Brain microvascular endothelial cell (primary cell): ENCODE data around the gene G6PC2.
A peak's percentile ranks its signal among the peaks of the same experiment; 100 is the strongest.

Experiments used
- DNase-seq: peaks from one replicate; pipeline ENCODE4 v3.0.0-alpha.2; 2020
- H3K27ac ChIP-seq: fragments of 250-450 bp; sonication (Bioruptor Pico); 2 replicates; pipeline ENCODE4 v1.5.1; 2020; ENCODE audit warnings: mild to moderate bottlenecking, moderate library complexity
- H3K27me3 ChIP-seq: fragments of 250-450 bp; sonication (Bioruptor Pico); replicated peaks from 2 replicates; pipeline ENCODE4 v1.5.1; 2020; ENCODE audit warnings: mild to moderate bottlenecking
- H3K36me3 ChIP-seq: fragments of 250-450 bp; sonication (Bioruptor Pico); replicated peaks from 2 replicates; pipeline ENCODE4 v1.5.1; 2020; ENCODE audit warnings: mild to moderate bottlenecking
- H3K4me3 ChIP-seq: 2 replicates; pipeline ENCODE4 v1.5.1; 2011; ENCODE audit warnings: low read depth, mild to moderate bottlenecking, control low read depth, low read length, moderate library complexity
- in situ Hi-C: cut with HindIII; loops from 2 replicates; pipeline ENCODE4 v1.10.0; 2017; ENCODE audit warnings: low sequenced_read_pairs, low pct_ligation_motif_present
- TF ChIP-seq, protein P1 (sequence below): IDR thresholded peaks from 2 replicates; pipeline ENCODE4 v1.5.1; 2011; ENCODE audit warnings: low read depth, mild to moderate bottlenecking, moderate library complexity, low read length, control low read depth, inconsistent platforms; ENCODE audit errors: missing control alignments

G6PC2 gene

GRCh38 chr2:168934826-168935225 lies 33.7 kb downstream of the G6PC2 start:
- H3K36me3 ChIP-seq = no peaks in the 10 kb centered on the region
- TF ChIP-seq, protein P1, sequence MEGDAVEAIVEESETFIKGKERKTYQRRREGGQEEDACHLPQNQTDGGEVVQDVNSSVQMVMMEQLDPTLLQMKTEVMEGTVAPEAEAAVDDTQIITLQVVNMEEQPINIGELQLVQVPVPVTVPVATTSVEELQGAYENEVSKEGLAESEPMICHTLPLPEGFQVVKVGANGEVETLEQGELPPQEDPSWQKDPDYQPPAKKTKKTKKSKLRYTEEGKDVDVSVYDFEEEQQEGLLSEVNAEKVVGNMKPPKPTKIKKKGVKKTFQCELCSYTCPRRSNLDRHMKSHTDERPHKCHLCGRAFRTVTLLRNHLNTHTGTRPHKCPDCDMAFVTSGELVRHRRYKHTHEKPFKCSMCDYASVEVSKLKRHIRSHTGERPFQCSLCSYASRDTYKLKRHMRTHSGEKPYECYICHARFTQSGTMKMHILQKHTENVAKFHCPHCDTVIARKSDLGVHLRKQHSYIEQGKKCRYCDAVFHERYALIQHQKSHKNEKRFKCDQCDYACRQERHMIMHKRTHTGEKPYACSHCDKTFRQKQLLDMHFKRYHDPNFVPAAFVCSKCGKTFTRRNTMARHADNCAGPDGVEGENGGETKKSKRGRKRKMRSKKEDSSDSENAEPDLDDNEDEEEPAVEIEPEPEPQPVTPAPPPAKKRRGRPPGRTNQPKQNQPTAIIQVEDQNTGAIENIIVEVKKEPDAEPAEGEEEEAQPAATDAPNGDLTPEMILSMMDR = no peak
- no peaks in the 10 kb centered on the region for H3K27me3 ChIP-seq
- no peak overlapping the region for H3K4me3 ChIP-seq
- DNase-seq = no peak
- no peak overlapping the region for H3K27ac ChIP-seq
- in situ Hi-C loops = no loop called here

- TF ChIP-seq, protein P1 = no peak
- Histone ChIP-seq H3K4me3 (no peak overlapping the region), H3K36me3 (no peaks in the 10 kb centered on the region), H3K27me3 (no peaks in the 10 kb centered on the region), H3K27ac (peak overlapping the region; percentile 9)
- in situ Hi-C loops = no loop called here
- DNase-seq = peak; percentile 73
Observed at GRCh38 chr2:168935810-168936581, 34.9 kb downstream of the G6PC2 start.

- in situ Hi-C loops = no loop called here
- no peak overlapping the region for H3K4me3 ChIP-seq
- H3K36me3 ChIP-seq = no peaks in the 10 kb centered on the region
- TF ChIP-seq, protein P1 = no peak
- H3K27me3 ChIP-seq = no peaks in the 10 kb centered on the region
- no peak for DNase-seq
- no peak overlapping the region for H3K27ac ChIP-seq
Observed at GRCh38 chr2:168939061-168939460, 38.0 kb downstream of the G6PC2 start.

GRCh38 chr2:168939918-168940317 lies 38.8 kb downstream of the G6PC2 start:
- H3K27ac ChIP-seq = no peak overlapping the region
- in situ Hi-C loops = no loop called here
- no peaks in the 10 kb centered on the region for H3K27me3 ChIP-seq
- no peaks in the 10 kb centered on the region for H3K36me3 ChIP-seq
- TF ChIP-seq, protein P1 = no peak
- H3K4me3 ChIP-seq = no peak overlapping the region
- DNase-seq = no peak

DNA sequence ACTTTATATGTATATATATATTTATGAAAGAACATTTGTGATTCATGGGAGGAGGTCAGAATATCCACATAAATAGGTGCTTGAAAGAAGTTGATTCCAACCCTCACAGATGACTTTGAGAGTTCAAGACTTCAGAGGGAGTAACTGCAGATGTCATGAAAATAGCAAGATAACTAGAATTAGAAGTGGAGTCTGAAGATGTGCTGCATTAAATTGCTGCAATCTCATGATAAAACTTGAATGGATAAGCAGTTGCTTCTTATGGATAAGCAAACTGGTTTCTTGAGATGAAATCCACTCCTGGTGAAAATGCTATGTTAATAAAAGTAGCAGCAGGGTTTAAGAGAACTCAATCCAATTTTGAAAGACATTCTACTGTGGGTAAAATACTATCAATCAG lies 40.2 kb downstream of the G6PC2 start:
- TF ChIP-seq, protein P1 = no peak
- no peak for DNase-seq
- H3K36me3 ChIP-seq = no peaks in the 10 kb centered on the region
- no peaks in the 10 kb centered on the region for H3K27me3 ChIP-seq
- H3K27ac ChIP-seq = no peak overlapping the region
- in situ Hi-C loops = no loop called here
- no peak overlapping the region for H3K4me3 ChIP-seq

DNA sequence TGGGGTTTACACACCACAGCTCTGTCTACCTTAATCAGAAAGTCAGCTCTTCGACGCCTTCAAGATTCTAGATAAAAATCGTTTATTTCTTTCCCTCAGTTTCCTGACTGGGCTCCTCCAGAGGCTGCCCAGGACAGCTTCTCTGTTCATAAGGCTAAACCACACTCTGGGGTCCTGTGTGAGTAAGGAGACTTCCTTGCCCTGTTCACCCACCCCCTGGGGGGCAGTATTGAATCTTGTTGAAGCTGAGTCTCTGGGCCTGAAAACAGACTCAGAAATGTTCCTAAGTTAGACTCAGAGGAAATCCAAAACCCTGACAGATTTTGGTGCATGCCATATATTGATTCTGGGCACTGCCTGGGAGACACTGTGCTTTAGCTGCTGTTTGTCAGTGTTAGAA lies 43.0 kb downstream of the G6PC2 start:
- in situ Hi-C loops = no loop called here
- TF ChIP-seq, protein P1 = peak; percentile 29
- Histone ChIP-seq H3K4me3 (no peak overlapping the region), H3K36me3 (no peaks in the 10 kb centered on the region), H3K27me3 (no peaks in the 10 kb centered on the region), H3K27ac (no peak overlapping the region)
- DNase-seq = no peak
